ENCODE data around the gene TMEM141. TPM values are rescaled to one million over a fixed set of nuclear protein-coding genes. Genes with fewer than 3 reads are reported as not detected.
"Not testable (repeated sequence)": the region's sequence is repeated elsewhere in the genome, so short reads cannot be mapped to it uniquely, and the experiment has no call there.

Gene TMEM141
- total RNA-seq, 2 experiments from 2014 or later, result 39.9 to 43.2 TPM

- ATAC-seq (no peak), DNase-seq (no peak)
- H3K36me3 Mint-ChIP-seq (ENCODE audit: low read depth), result peaks cover 12% of the 10 kb centered on the region
- H3K4me3 Mint-ChIP-seq, result no peak overlapping the region
- H3K9me3 Mint-ChIP-seq (ENCODE audit: insufficient read depth), result peaks cover 9% of the 10 kb centered on the region
- POLR2A ChIA-PET, result interaction anchor here (1.8 kb wide), 1 partner anchor 21 kb away, joined by 11 read pairs; no protein-coding TSS in a partner anchor
- peaks cover 12% of the 10 kb centered on the region for H3K27me3 Mint-ChIP-seq (ENCODE audit: low read depth)
- peaks cover 6% of the 10 kb centered on the region for H3K4me1 Mint-ChIP-seq (ENCODE audit: low read depth)
- H3K27ac Mint-ChIP-seq, result peak overlapping the region; percentile 30
- CTCF ChIA-PET, result interaction anchor here (2.8 kb wide), 1 partner anchor 20 kb away, joined by 14 read pairs; no protein-coding TSS in a partner anchor
These were observed 42.2 kb upstream of the TMEM141 start for GRCh38 chr9:136748666-136749611.

GRCh38 chr9:136750526-136750925 is 40.6 kb upstream of the TMEM141 start:
- ATAC-seq (no peak), DNase-seq (no peak)
- H3K4me1 Mint-ChIP-seq (ENCODE audit: low read depth), result peaks cover 6% of the 10 kb centered on the region
- peaks cover 12% of the 10 kb centered on the region for H3K36me3 Mint-ChIP-seq (ENCODE audit: low read depth)
- ChIA-PET POLR2A (interaction anchor here (1.8 kb wide), 1 partner anchor 22 kb away, joined by 11 read pairs; no protein-coding TSS in a partner anchor), CTCF (interaction anchor here (0.7 to 2.8 kb wide), 4 partner anchors 10 to 296 kb away, joined by 3 to 14 read pairs (median 6); partner anchors contain the start of gene NPDC1)
- H3K4me3 Mint-ChIP-seq, result no peak overlapping the region
- H3K9me3 Mint-ChIP-seq (ENCODE audit: insufficient read depth), result peaks cover 9% of the 10 kb centered on the region
- H3K27me3 Mint-ChIP-seq (ENCODE audit: low read depth), result peaks cover 12% of the 10 kb centered on the region
- H3K27ac Mint-ChIP-seq, result no peak overlapping the region

GRCh38 chr9:136751244-136751643 is 39.9 kb upstream of the TMEM141 start:
- no peak for DNase-seq
- Mint-ChIP-seq H3K36me3 (ENCODE audit: low read depth) (peaks cover 12% of the 10 kb centered on the region), H3K27ac (no peak overlapping the region), H3K9me3 (ENCODE audit: insufficient read depth) (peaks cover 9% of the 10 kb centered on the region), H3K27me3 (ENCODE audit: low read depth) (peaks cover 12% of the 10 kb centered on the region), H3K4me3 (no peak overlapping the region), H3K4me1 (ENCODE audit: low read depth) (peaks cover 6% of the 10 kb centered on the region)
- no peak for ATAC-seq
- CTCF ChIA-PET, result interaction anchor here (2.0 to 2.8 kb wide), 2 partner anchors 9 to 22 kb away, joined by 8 to 14 read pairs; no protein-coding TSS in a partner anchor
- POLR2A ChIA-PET, result interaction anchor here (1.8 kb wide), 1 partner anchor 23 kb away, joined by 11 read pairs; no protein-coding TSS in a partner anchor

GRCh38 chr9:136751814-136752213 is 39.3 kb upstream of the TMEM141 start:
- H3K36me3 Mint-ChIP-seq (ENCODE audit: low read depth), result peaks cover 12% of the 10 kb centered on the region
- CTCF ChIA-PET, result interaction anchor here (2.0 to 2.8 kb wide), 2 partner anchors 9 to 23 kb away, joined by 8 to 14 read pairs; no protein-coding TSS in a partner anchor

GRCh38 chr9:136753371-136754058 is 37.6 kb upstream of the TMEM141 start:
- Mint-ChIP-seq H3K27me3 (ENCODE audit: low read depth) (peaks cover 12% of the 10 kb centered on the region), H3K4me1 (ENCODE audit: low read depth) (peaks cover 6% of the 10 kb centered on the region), H3K36me3 (ENCODE audit: low read depth) (peaks cover 12% of the 10 kb centered on the region), H3K27ac (no peak overlapping the region), H3K9me3 (ENCODE audit: insufficient read depth) (peaks cover 9% of the 10 kb centered on the region), H3K4me3 (no peak overlapping the region)
- ChIA-PET CTCF (no interaction called here), POLR2A (no interaction called here)
- no peak for DNase-seq
- ATAC-seq, result no peak

More at GRCh38 chr9:136751814-136752213, 39.3 kb upstream of the TMEM141 start:
- H3K4me3 Mint-ChIP-seq, result no peak overlapping the region
- no peak for DNase-seq
- POLR2A ChIA-PET, result no interaction called here
- no peak overlapping the region for H3K27ac Mint-ChIP-seq
- no peak for ATAC-seq
- peaks cover 9% of the 10 kb centered on the region for H3K9me3 Mint-ChIP-seq (ENCODE audit: insufficient read depth)
- peaks cover 12% of the 10 kb centered on the region for H3K27me3 Mint-ChIP-seq (ENCODE audit: low read depth)
- H3K4me1 Mint-ChIP-seq (ENCODE audit: low read depth), result peaks cover 6% of the 10 kb centered on the region

GRCh38 chr9:136754059-136754572 is 37.0 kb upstream of the TMEM141 start:
- no peak for DNase-seq
- no peak for ATAC-seq
- POLR2A ChIA-PET, result no interaction called here
- Mint-ChIP-seq H3K36me3 (ENCODE audit: low read depth) (peaks cover 12% of the 10 kb centered on the region), H3K4me3 (no peak overlapping the region), H3K27ac (no peak overlapping the region), H3K27me3 (ENCODE audit: low read depth) (peaks cover 12% of the 10 kb centered on the region), H3K9me3 (ENCODE audit: insufficient read depth) (peaks cover 9% of the 10 kb centered on the region), H3K4me1 (ENCODE audit: low read depth) (peaks cover 6% of the 10 kb centered on the region)
- CTCF ChIA-PET, result no interaction called here

GRCh38 chr9:136754626-136755301 is 36.4 kb upstream of the TMEM141 start:
- POLR2A ChIA-PET, result no interaction called here
- CTCF ChIA-PET, result no interaction called here
- Mint-ChIP-seq H3K27ac (no peak overlapping the region), H3K4me3 (no peak overlapping the region), H3K36me3 (ENCODE audit: low read depth) (peaks cover 12% of the 10 kb centered on the region), H3K9me3 (ENCODE audit: insufficient read depth) (peaks cover 9% of the 10 kb centered on the region), H3K4me1 (ENCODE audit: low read depth) (peaks cover 6% of the 10 kb centered on the region), H3K27me3 (ENCODE audit: low read depth) (peaks cover 9% of the 10 kb centered on the region)
- ATAC-seq (no peak), DNase-seq (no peak)

- H3K4me3 Mint-ChIP-seq; DNase-seq; H3K27me3 Mint-ChIP-seq (ENCODE audit: low read depth); CTCF ChIA-PET; H3K27ac Mint-ChIP-seq; POLR2A ChIA-PET; H3K9me3 Mint-ChIP-seq (ENCODE audit: insufficient read depth); H3K4me1 Mint-ChIP-seq (ENCODE audit: low read depth); ATAC-seq: not testable (repeated sequence)
- peaks cover 12% of the 10 kb centered on the region for H3K36me3 Mint-ChIP-seq (ENCODE audit: low read depth)
These were observed 35.6 kb upstream of the TMEM141 start for GRCh38 chr9:136755302-136756133.

GRCh38 chr9:136756134-136756438 is 35.1 kb upstream of the TMEM141 start:
- CTCF ChIA-PET, result no interaction called here

GRCh38 chr9:136756836-136757235 is 34.3 kb upstream of the TMEM141 start:
- peaks cover 5% of the 10 kb centered on the region for H3K36me3 Mint-ChIP-seq (ENCODE audit: low read depth)
- no peaks in the 10 kb centered on the region for H3K4me1 Mint-ChIP-seq (ENCODE audit: low read depth)
- no peak overlapping the region for H3K4me3 Mint-ChIP-seq
- POLR2A ChIA-PET, result no interaction called here
- peaks cover 9% of the 10 kb centered on the region for H3K9me3 Mint-ChIP-seq (ENCODE audit: insufficient read depth)
- H3K27ac Mint-ChIP-seq, result no peak overlapping the region
- CTCF ChIA-PET, result interaction anchor here (1.4 kb wide), 1 partner anchor 10 kb away, joined by 4 read pairs; no protein-coding TSS in a partner anchor
- peaks cover 6% of the 10 kb centered on the region for H3K27me3 Mint-ChIP-seq (ENCODE audit: low read depth)
- DNase-seq (no peak), ATAC-seq (no peak)

More at GRCh38 chr9:136756134-136756438, 35.1 kb upstream of the TMEM141 start:
- H3K9me3 Mint-ChIP-seq (ENCODE audit: insufficient read depth), result peaks cover 9% of the 10 kb centered on the region
- no peak overlapping the region for H3K4me3 Mint-ChIP-seq
- POLR2A ChIA-PET, result no interaction called here
- peaks cover 9% of the 10 kb centered on the region for H3K27me3 Mint-ChIP-seq (ENCODE audit: low read depth)
- DNase-seq, result no peak
- no peaks in the 10 kb centered on the region for H3K4me1 Mint-ChIP-seq (ENCODE audit: low read depth)
- ATAC-seq, result no peak
- no peak overlapping the region for H3K27ac Mint-ChIP-seq
- peaks cover 12% of the 10 kb centered on the region for H3K36me3 Mint-ChIP-seq (ENCODE audit: low read depth)

- Mint-ChIP-seq H3K36me3 (ENCODE audit: low read depth) (peaks cover 2% of the 10 kb centered on the region), H3K4me3 (no peak overlapping the region), H3K27ac (no peak overlapping the region), H3K9me3 (ENCODE audit: insufficient read depth) (peaks cover 7% of the 10 kb centered on the region), H3K4me1 (ENCODE audit: low read depth) (no peaks in the 10 kb centered on the region), H3K27me3 (ENCODE audit: low read depth) (peaks cover 2% of the 10 kb centered on the region)
- POLR2A ChIA-PET, result no interaction called here
- DNase-seq, result no peak
- CTCF ChIA-PET, result interaction anchor here (0.6 to 1.5 kb wide), 4 partner anchors 9 to 161 kb away, joined by 3 to 4 read pairs (median 4); no protein-coding TSS in a partner anchor
- ATAC-seq, result no peak
These were observed 33.8 kb upstream of the TMEM141 start for GRCh38 chr9:136757328-136757727.

Data from activated CD8-positive, alpha-beta T cell treated with anti-CD3 and anti-CD28 coated beads, Interleukin-2, amount 10 ng/mL, durations not matched to agents 7 days and 5 days (primary cell).